ENCODE data around the gene EIPR1. TPM values are rescaled to one million over a fixed set of nuclear protein-coding genes. Genes with fewer than 3 reads are reported as not detected.

EIPR1 gene
- total and polyA plus RNA-seq, 5 experiments from 2014 or later: 26.8 to 42.2 (median 38.1) TPM

Other genes starting within 250 kb of the EIPR1 start
- gene TRAPPC12, start 1.9 kb upstream of the EIPR1 start, total RNA-seq: 100 to 1,000 TPM; 150 to 162 TPM
- gene TRAPPC12, start 1.9 kb upstream of the EIPR1 start, polyA plus RNA-seq: 10 to 100 TPM; 23.8 to 44.0 (median 34.0) TPM
- gene ADI1, start 141.7 kb upstream of the EIPR1 start, total RNA-seq: 10 to 100 TPM; 30.1 to 33.2 TPM
- gene ADI1, start 141.7 kb upstream of the EIPR1 start, polyA plus RNA-seq: 10 to 100 TPM; 22.0 to 28.5 (median 25.8) TPM
- gene RNASEH1, start 180.5 kb upstream of the EIPR1 start, total RNA-seq: 10 to 100 TPM; 24.1 to 34.5 TPM
- gene RNASEH1, start 180.5 kb upstream of the EIPR1 start, polyA plus RNA-seq: 10 to 100 TPM; 35.4 to 47.0 (median 35.5) TPM
- gene RPS7, start 197.4 kb upstream of the EIPR1 start, total RNA-seq: 1,000 to 10,000 TPM; 1,560 to 1,585 TPM
- gene RPS7, start 197.4 kb upstream of the EIPR1 start, polyA plus RNA-seq: 1,000 to 10,000 TPM; 1,167 to 1,584 (median 1,521) TPM
- gene COLEC11, start 217.3 kb upstream of the EIPR1 start, total RNA-seq: 1 to 10 TPM; 1.8 to 1.9 TPM
- gene COLEC11, start 217.3 kb upstream of the EIPR1 start, polyA plus RNA-seq: not detected